GM19351 (cell line): ENCODE results near the gene ZNF775.
A peak's percentile ranks its signal among the peaks of the same experiment; 100 is the strongest.

ENCODE experiments used
- ATAC-seq: cut with Tn5 transposase; IDR thresholded peaks from one replicate; pipeline ENCODE4 v1.9.1; 2021; ENCODE audit warnings: mild to moderate bottlenecking, moderate library complexity; ENCODE audit not compliant: unreplicated experiment

The ZNF775 gene

GRCh38 chr7:150345012-150345411 lies 34.1 kb upstream of the ZNF775 start:
- no peak for ATAC-seq

DNA sequence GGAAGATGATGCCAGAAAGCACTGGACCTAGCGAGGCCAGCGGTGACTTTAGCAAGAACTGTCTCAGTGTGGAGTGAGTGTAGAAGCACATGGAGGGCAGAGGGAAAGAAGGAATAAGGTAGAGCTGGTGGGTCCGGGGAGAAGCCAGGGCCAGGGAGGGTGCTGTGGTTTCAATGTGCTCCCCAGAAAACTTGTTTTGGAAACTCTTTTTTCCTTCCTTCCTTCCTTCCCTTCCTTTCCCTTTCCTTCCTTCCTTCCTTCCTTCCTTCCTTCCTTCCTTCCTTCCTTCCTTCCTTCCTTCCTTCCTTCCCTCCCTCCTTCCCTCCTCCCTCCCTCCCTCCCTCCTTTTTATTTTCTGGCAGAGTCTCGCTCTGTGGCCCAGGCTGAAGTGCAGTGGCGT lies 32.2 kb upstream of the ZNF775 start:
- ATAC-seq: no peak

GRCh38 chr7:150351587-150352194 lies 27.4 kb upstream of the ZNF775 start:
- no peak for ATAC-seq

- ATAC-seq: no peak
These were observed 23.5 kb upstream of the ZNF775 start for GRCh38 chr7:150355666-150356059.

- peak; percentile 54 for ATAC-seq
These were observed 22.7 kb upstream of the ZNF775 start for GRCh38 chr7:150356265-150356897.

GRCh38 chr7:150357270-150357669 lies 21.9 kb upstream of the ZNF775 start:
- ATAC-seq: peak; percentile 71

GRCh38 chr7:150357771-150358427 lies 21.2 kb upstream of the ZNF775 start:
- ATAC-seq: no peak

DNA sequence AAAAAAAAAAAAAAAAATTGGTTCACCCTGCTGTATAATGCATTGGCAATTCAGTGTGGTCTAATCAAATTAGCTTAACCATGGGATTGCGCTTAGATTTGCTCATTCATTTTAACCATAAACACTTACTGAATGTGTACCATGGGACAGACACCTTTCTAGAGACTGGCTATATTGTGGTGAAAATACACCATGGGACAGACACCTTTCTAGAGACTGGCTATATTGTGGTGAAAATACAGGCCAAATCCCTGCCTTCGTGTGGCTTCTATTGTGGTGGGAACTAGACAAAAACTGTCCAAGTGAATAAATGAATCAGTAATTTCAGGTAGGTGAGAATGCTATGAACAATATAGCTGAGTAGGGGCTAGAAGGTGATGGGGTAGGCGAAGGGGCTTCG lies 20.7 kb upstream of the ZNF775 start:
- ATAC-seq: no peak

DNA sequence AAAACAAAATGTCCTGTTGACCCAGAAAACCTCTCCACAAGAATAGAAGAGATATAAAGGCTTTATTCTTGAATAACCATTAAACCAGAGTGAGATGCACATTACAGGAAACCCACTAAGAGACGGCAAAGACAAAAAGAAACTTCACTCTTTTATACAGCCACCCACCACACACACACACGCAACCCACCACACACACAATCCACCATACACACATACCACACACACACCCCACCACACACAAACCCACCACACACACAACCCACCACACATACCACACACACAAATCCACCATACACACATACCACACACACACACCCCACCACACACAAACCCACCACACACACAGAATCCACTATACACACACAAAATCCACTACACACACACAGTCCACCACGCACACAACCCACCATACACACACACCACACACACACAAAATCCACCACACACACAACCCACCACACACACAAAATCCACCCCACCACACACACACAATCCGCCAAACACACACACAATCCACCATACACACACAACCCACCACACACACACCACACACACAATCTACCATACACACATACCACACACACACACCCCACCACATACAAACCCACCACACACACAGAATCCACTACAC lies 20.0 kb upstream of the ZNF775 start:
- ATAC-seq: no peak

DNA sequence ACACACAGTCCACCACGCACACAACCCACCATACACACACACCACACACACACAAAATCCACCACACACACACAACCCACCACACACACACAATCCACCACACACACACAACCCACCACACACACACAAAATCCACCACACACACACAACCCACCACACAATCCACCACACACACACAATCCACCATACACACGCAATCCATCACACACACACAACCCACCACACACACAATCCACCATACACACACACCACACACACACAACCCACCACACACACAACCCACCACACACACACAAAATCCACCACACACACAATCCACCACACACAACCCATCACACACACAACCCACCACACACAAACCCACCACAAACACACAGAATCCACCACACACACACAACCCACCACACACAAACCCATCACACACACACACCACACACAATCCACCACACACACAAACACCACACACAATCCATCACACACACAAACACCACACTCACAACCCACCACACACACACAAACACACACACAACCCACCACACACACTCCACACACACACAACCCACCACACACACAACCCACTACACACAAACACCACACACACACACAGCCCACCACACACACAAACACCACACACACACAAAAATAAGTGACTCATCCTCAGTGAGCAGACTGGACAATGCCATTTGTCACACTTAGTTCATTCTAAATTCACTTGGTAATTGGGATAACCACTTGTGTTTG lies 19.3 kb upstream of the ZNF775 start:
- ATAC-seq: no peak

DNA sequence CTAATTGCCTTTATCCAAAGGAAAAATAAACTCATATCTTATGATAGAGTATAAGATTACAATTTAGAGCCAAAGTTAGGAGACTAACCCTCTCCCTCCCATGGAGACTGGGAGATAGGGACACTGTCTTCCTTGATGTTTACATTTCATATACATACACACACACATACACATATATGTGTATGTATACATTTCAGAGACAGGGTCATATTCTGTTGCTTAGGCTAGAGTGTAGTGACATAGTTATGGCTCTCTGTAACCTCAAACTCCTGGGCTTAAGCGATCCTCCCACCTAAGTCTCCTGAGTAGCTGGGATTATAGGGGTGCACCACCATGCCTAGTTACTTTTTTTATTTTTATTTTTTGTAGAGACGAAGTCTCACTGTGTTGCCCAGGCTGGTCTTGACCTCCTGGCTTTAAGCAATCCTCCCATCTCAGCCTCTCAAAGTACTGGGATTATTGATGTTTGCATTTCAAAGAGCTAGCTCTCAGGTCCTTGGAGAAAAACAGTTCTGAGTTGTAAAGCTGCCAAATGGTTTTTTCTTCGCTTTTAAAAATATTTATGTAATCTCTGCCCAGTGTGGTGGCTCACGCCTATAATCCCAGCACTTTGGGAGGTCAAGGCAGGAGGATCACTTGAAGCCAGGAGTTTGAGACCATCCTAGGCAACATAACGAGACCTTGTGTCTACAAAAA lies 18.6 kb upstream of the ZNF775 start:
- no peak for ATAC-seq

DNA sequence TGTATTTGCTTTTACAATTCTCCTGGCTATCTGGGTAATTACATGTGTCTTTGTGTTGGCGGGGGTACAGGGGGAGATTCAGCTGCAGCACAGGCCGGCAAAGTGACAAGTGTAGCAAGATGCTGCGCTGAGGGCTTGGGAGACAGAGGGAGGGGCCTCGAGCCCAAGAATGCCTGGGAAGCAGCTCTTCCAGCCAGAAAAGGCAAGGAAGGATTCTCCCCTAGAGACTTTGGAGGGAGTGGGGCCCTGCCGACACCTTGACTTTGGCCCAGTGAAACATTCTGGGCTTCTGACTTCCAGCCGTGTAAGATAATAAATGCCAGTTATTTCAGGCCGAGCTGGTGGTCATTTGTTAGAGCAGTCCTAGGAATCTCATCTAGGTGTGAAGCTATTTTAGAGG lies 17.7 kb upstream of the ZNF775 start:
- no peak for ATAC-seq

- ATAC-seq: no peak
These were observed 17.1 kb upstream of the ZNF775 start for GRCh38 chr7:150361807-150362621.

DNA sequence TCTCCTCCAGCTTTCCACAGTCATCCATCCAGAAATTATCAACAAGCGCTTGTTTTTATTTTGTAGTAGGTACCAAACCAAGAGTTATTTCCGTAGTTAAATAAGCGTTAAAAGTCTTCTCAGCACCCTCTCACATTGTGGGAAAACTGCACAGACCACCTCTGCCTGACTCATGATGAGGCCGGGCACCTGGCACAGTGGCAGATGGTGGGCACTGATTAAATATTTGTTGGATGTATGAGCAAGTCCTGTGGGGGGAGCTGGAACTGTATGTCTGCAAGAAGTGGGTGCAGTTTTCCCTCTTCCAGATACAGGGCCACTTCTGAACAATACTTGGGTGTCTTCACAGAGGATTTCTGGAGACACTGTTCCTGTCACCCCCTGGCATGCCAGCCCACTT lies 15.8 kb upstream of the ZNF775 start:
- ATAC-seq: no peak

GRCh38 chr7:150363872-150364271 lies 15.3 kb upstream of the ZNF775 start:
- ATAC-seq: no peak

DNA sequence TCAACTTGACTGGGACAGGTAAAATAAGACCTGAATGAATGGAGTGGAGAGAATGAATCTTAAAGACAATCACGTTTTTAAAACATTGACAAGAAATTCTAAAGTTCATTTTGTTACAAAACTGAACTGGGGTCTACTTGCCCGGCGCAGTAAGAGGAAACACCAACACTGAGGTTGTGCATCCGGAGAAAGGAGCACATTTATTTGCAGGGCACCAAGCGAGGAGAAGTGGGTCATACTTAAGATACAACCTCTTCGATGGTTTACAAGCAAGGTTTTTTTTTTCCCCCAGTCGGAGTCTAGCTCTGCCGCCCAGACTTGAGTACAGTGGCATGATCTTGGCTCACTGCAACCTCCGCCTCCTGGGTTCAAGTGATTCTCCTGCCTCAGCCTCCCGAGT lies 13.9 kb upstream of the ZNF775 start:
- no peak for ATAC-seq

GRCh38 chr7:150365673-150366398 lies 13.3 kb upstream of the ZNF775 start:
- no peak for ATAC-seq

DNA sequence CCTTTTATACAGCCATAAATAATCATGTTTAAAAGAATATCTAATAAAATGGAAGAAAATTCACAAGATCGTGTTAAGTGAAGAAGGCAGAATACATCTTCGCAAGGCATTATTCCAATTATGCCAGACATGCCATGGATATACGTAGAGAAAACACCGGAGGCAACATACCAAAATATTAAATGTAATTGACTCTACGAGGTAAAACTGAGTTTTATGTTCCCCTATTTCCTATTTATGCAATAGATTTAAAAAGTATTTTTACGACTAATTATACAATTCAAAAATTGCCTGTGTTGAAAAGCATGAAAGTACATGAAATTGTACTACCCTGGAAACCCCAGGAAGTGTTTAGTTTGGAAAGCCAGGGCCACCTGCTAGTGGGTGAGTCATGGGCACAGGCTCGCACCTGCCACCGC lies 11.4 kb upstream of the ZNF775 start:
- ATAC-seq: no peak
